A375 (cell line): ENCODE data around the gene BRME1. TPM values are rescaled to one million over a fixed set of nuclear protein-coding genes. Genes with fewer than 3 reads are reported as not detected.

Experiments used
- small RNA-seq: library from RNA; depleted of rRNA; stranded (forward); fragments of <200 nt; gene quantifications from one replicate; pipeline ENCODE3, GENCODE V24; 2014
- total RNA-seq: library from RNA; depleted of rRNA; stranded (reverse); fragments of >200 nt; shearing (Covaris generic); gene quantifications from 2 replicates; pipeline ENCODE4 v1.2.3, GENCODE V29; 2014; rRNA removed

BRME1 gene
- total RNA-seq: 3.0 and 5.6 TPM in 2 replicates

DNA sequence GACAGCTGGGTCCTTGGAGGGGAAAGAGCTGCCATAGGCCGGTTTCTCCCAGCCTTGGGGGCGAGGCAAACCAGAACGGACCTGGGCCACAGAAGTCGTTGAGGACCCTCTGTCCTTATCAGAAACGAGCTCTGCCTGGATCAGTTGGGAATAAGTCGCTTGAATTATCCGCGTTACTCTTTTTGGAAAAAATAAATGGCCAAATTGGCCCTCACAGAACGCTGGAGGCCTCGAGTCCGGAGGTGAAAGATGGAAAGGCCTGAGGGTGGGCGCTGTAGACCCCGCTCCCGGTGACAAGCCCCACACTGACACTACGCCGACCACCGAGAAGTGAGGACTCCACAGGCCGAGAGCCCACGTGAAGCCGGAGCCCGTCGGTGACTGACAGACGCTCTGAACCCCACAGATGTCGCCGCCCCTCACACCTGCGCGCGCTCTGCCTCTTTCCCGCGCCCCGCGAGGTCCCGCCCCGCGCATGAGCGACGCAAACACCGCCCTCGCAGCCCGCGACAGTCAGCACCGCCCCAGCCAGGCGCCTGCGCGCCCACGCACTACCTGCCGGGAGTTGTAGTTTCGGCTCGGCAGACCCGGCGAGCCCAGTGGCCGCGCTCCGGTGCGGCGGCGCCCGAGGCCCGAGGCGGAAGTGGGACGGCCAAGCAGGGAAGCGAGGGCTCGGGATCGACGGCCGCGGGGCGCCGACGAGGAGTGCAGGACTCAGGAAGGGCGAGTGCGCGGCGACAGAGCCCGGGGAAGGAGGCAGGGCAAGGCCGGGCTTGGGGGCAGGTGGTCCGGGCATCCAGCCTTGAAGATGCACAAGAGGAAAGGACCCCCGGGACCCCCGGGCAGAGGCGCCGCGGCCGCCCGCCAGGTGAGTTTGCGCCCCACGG lies at the start of gene BRME1, which contains the start of gene CC2D1A:
Gene BRME1 (minus strand): TSS at position 484 of the 887 bp plus-strand sequence. CDS start 1,225 bp downstream, outside the sequence.
Gene CC2D1A (plus strand): TSS at position 568 of the 887 bp plus-strand sequence. CDS start 241 bp downstream, at position 809.

DNA sequence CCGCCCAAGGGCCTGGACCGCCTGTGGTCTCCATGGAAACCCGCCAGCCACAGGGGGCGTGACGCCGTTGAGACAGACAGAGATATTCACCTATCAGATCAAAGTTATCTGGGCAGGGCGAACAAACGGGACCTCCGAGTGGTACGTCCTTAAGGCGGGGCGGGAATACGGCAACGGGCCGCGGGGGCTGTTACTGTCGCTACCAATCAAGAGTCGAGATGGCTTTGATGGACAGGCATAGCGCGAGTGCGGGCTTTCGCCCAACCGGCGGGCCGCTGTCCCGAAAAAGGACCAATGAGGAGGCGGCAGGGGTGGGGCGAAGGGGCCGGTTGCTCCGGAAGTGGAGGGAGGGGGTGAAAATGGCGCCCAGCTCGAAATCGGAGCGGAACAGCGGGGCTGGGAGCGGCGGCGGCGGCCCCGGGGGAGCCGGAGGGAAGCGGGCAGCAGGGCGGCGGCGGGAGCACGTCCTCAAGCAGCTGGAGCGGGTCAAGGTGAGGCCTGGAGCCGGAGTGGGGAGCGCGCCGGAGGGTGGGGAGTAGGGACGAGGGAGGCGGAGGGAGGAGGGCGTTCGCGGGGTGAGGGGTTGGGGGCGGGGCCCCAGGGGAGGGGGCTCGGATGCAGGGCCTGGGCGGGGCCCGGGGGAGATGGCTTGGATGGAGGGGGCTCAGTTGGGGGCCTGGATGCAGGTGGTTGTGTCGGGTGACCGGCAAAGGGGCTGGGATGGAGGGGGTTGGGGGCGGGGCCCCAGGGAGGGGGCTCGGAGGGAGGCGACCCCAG lies 46.4 kb upstream of the BRME1 start, which contains the start of gene DCAF15:
Gene DCAF15 (plus strand): TSS at position 356 of the 777 bp plus-strand sequence. CDS start 4 bp downstream, at position 360.

GRCh38 chr19:13938301-13939064 lies 32.6 kb upstream of the BRME1 start, which contains the start of gene PODNL1:
Gene PODNL1 (minus strand): TSS chr19:13938417. CDS start chr19:13938181, 236 bp downstream.

DNA sequence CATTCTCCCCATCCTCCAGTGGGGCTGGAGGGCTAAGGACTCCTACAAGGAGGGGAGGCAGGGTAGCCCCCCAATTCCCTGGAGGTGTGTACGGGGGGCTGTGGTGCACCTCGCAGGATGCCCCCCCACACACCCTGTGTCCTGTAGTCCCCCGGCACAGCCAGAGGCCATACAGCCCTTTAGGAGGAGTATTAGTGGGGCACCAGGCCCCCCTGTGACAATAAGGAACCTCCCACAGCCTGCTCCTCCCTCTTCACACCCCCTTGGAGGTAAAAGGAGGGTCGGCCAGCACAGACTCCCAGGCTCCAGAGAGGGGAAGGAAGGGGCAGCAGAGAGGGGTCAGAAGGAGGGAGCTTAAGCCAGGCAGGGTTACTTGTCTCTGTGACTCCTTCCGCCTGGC lies 29.1 kb downstream of the BRME1 start, which contains the start of gene NANOS3:
Gene NANOS3 (plus strand): TSS at position 301 of the 400 bp plus-strand sequence. CDS start 115 bp downstream, outside the sequence.

Small RNAs within 50 kb of the gene (small RNA-seq; reads per million reads assigned to genes)
- 3.3 reads per million, percentile 81 among the genes with 10 or more reads in this experiment for gene MIR181C
- gene MIR181D: 3.0 reads per million, percentile 80 among the genes with 10 or more reads in this experiment

Other genes starting within 250 kb of the BRME1 start
- 80.2 and 93.2 TPM in 2 replicates for gene MRI1, start 141.6 kb downstream of the BRME1 start, total RNA-seq
- gene C19orf53, start 131.7 kb downstream of the BRME1 start, total RNA-seq: 255 and 270 TPM in 2 replicates
- 7.9 and 11.6 TPM in 2 replicates for gene ZSWIM4, start 110.7 kb downstream of the BRME1 start, total RNA-seq
- not detected in 2 replicates for gene NANOS3, start 29.0 kb downstream of the BRME1 start, total RNA-seq
- 44.1 and 52.4 TPM in 2 replicates for gene CC2D1A, start 84 bp upstream of the BRME1 start, total RNA-seq
- 0.24 TPM in 1 of 2 replicates, not detected in the other for gene PODNL1, start 32.3 kb upstream of the BRME1 start, total RNA-seq
- gene DCAF15, start 46.4 kb upstream of the BRME1 start, total RNA-seq: 54.0 and 59.6 TPM in 2 replicates
- 7.1 and 9.0 TPM in 2 replicates for gene RFX1, start 100.2 kb upstream of the BRME1 start, total RNA-seq
- not detected in 2 replicates for gene RLN3, start 122.0 kb upstream of the BRME1 start, total RNA-seq
- 12.2 and 15.0 TPM in 2 replicates for gene IL27RA, start 125.6 kb upstream of the BRME1 start, total RNA-seq
- 1.1 TPM in 2 replicates for gene PALM3, start 156.0 kb upstream of the BRME1 start, total RNA-seq
- 0.82 and 2.6 TPM in 2 replicates for gene MISP3, start 166.7 kb upstream of the BRME1 start, total RNA-seq
- gene C19orf67, start 179.7 kb upstream of the BRME1 start, total RNA-seq: not detected in 2 replicates
- gene SAMD1, start 184.6 kb upstream of the BRME1 start, total RNA-seq: 61.4 and 76.1 TPM in 2 replicates
- gene PRKACA, start 211.6 kb upstream of the BRME1 start, total RNA-seq: 31.3 and 39.7 TPM in 2 replicates
- 40.6 and 44.3 TPM in 2 replicates for gene ASF1B, start 230.5 kb upstream of the BRME1 start, total RNA-seq